ENCODE measurements around the gene LZTFL1. TPM values are rescaled to one million over a fixed set of nuclear protein-coding genes. Genes with fewer than 3 reads are reported as not detected.

The LZTFL1 gene
- total RNA-seq, 1 experiment from 2014 or later, result 3.2 TPM

Other genes with a start within 250 kb of the LZTFL1 start
- 14.5 and 17.1 TPM in 2 replicates for gene LIMD1, start 247.4 kb downstream of the LZTFL1 start, total RNA-seq (2014; rRNA removed; shearing (Covaris generic))
- gene SACM1L, start 152.7 kb downstream of the LZTFL1 start, total RNA-seq (2014; rRNA removed; shearing (Covaris generic)), result 8.5 and 11.6 TPM in 2 replicates
- 8.0 and 8.3 TPM in 2 replicates for gene SLC6A20, start 45.6 kb downstream of the LZTFL1 start, total RNA-seq (2014; rRNA removed; shearing (Covaris generic))
- gene CCR9, start 44.4 kb upstream of the LZTFL1 start, total RNA-seq (2014; rRNA removed; shearing (Covaris generic)), result not detected in 2 replicates
- gene CXCR6, start 101.3 kb upstream of the LZTFL1 start, total RNA-seq (2014; rRNA removed; shearing (Covaris generic)), result not detected in 2 replicates
- gene FYCO1, start 153.7 kb upstream of the LZTFL1 start, total RNA-seq (2014; rRNA removed; shearing (Covaris generic)), result 8.5 and 9.7 TPM in 2 replicates
- not detected in 2 replicates for gene XCR1, start 185.4 kb upstream of the LZTFL1 start, total RNA-seq (2014; rRNA removed; shearing (Covaris generic))